Erythroblast (primary cell): ENCODE results near the gene ICA1.

Experiments used
- GATA1 ChIP-seq: IDR thresholded peaks from 2 replicates; pipeline ENCODE4 v1.6.1; 2011; ENCODE audit warnings: low read depth, mild to moderate bottlenecking, control low read depth, low read length, moderate library complexity
- POLR2A ChIP-seq: IDR thresholded peaks from 2 replicates; pipeline ENCODE4 v1.6.1; 2011; ENCODE audit warnings: mild to moderate bottlenecking, low read length

- TF ChIP-seq POLR2A (no peak), GATA1 (no peak)
Measured at GRCh38 chr7:8286118-8286517, 24.2 kb upstream of the ICA1 start.
